DOHH2 (cell line): Measurements from ENCODE around the gene TGFBR3.

ENCODE experiments used
- H3F3A ChIP-seq: fragments of 200-600 bp; sonication (generic), shearing (Covaris generic); 2 replicates; pipeline ENCODE4 v1.6.0; 2016; ENCODE audit warnings: antibody characterized with exemption, mild to moderate bottlenecking; ENCODE audit not compliant: control insufficient read depth, insufficient read depth
- H3K27ac ChIP-seq: fragments of 200-600 bp; sonication (generic); 2 replicates; pipeline ENCODE4 v1.5.1; 2014; ENCODE audit warnings: low read depth, mild to moderate bottlenecking, low read length, moderate library complexity
- H3K27me3 ChIP-seq: fragments of 200-600 bp; sonication (generic); 2 replicates; pipeline ENCODE4 v1.6.1; 2014; ENCODE audit warnings: mild to moderate bottlenecking, low read length, mixed read lengths; ENCODE audit not compliant: control insufficient read depth
- H3K36me3 ChIP-seq: fragments of 200-600 bp; sonication (generic); 2 replicates; pipeline ENCODE4 v1.6.1; 2014; ENCODE audit warnings: mild to moderate bottlenecking, low read length, moderate library complexity, mixed read lengths; ENCODE audit not compliant: control insufficient read depth
- H3K4me1 ChIP-seq: fragments of 200-600 bp; sonication (generic); 2 replicates; pipeline ENCODE4 v1.6.1; 2014; ENCODE audit warnings: mild to moderate bottlenecking, low read length, mixed read lengths; ENCODE audit not compliant: control insufficient read depth
- H3K4me2 ChIP-seq: fragments of 200-600 bp; sonication (generic); 2 replicates; pipeline ENCODE4 v1.6.0; 2014; ENCODE audit warnings: mild to moderate bottlenecking, low read length, moderate library complexity
- H3K4me3 ChIP-seq: fragments of 200-600 bp; sonication (generic); 2 replicates; pipeline ENCODE4 v1.5.1; 2014; ENCODE audit warnings: mild to moderate bottlenecking, low read length, mixed read lengths
- H3K79me2 ChIP-seq: fragments of 200-600 bp; sonication (generic); 2 replicates; pipeline ENCODE4 v1.6.1; 2014; ENCODE audit warnings: mild to moderate bottlenecking, low read length, mixed read lengths; ENCODE audit not compliant: control insufficient read depth
- H3K9me2 ChIP-seq: fragments of 200-600 bp; sonication (generic); replicated peaks from 2 replicates; pipeline ENCODE4 v1.6.1; 2014; ENCODE audit warnings: mild to moderate bottlenecking, low read length, mixed read lengths; ENCODE audit not compliant: control insufficient read depth
- H3K9me3 ChIP-seq: fragments of 200-600 bp; sonication (generic); 2 replicates; pipeline ENCODE4 v1.6.1; 2014; ENCODE audit warnings: antibody characterized with exemption, low read length, mixed read lengths; ENCODE audit not compliant: control insufficient read depth, insufficient read depth
- H4K20me1 ChIP-seq: fragments of 200-600 bp; sonication (generic); 2 replicates; pipeline ENCODE4 v1.6.0; 2014; ENCODE audit warnings: low read depth, mild to moderate bottlenecking, antibody characterized with exemption, low read length, moderate library complexity; ENCODE audit not compliant: control insufficient read depth, insufficient read depth
- CTCF ChIP-seq: fragments of 200-600 bp; sonication (generic); IDR thresholded peaks from one replicate; pipeline ENCODE4 v1.5.1; 2014; ENCODE audit warnings: antibody characterized with exemption, mild to moderate bottlenecking, low read depth, low read length; ENCODE audit not compliant: poor library complexity, severe bottlenecking
- EZH2phosphoT487 ChIP-seq: fragments of 200-600 bp; sonication (generic); IDR thresholded peaks from 2 replicates; pipeline ENCODE4 v1.6.1; 2017; ENCODE audit warnings: borderline replicate concordance, mild to moderate bottlenecking, antibody characterized with exemption, low read length, moderate library complexity, mixed read lengths

The TGFBR3 gene

GRCh38 chr1:91857557-91858239 is 28.3 kb downstream of the TGFBR3 start:
- no peaks in the 10 kb centered on the region for H3F3A ChIP-seq
- no peak for TF ChIP-seq CTCF
- TF ChIP-seq EZH2phosphoT487: no peak

DNA sequence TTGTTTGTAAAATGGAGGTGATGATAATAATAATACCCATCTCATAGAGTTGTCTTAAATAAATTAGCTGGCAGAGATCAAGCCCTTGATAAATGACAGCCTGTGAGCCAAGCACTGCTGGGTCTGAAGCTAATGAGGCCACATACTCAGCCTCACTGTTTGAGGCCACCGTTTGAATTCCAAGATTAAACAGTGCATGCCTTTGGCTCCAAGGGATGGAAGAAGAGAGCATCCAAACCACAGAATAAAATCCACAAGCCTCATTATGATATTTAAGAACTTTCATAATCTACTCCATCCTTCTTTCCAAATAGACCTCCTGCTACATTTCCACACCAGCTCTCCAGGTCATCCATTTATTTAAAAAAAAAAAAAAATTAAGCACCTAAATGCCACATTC is 29.0 kb downstream of the TGFBR3 start:
- no peaks in the 10 kb centered on the region for H3F3A ChIP-seq
- no peaks in the 10 kb centered on the region for H3K27me3 ChIP-seq
- no peak overlapping the region for H3K4me3 ChIP-seq
- no peaks in the 10 kb centered on the region for H3K4me1 ChIP-seq
- no peak overlapping the region for H3K4me2 ChIP-seq
- H3K79me2 ChIP-seq: no peaks in the 10 kb centered on the region
- H3K27ac ChIP-seq: no peak overlapping the region
- no peaks in the 10 kb centered on the region for H4K20me1 ChIP-seq
- no peaks in the 10 kb centered on the region for H3K9me3 ChIP-seq
- no peaks in the 10 kb centered on the region for H3K9me2 ChIP-seq
- no peaks in the 10 kb centered on the region for H3K36me3 ChIP-seq
- no peak for TF ChIP-seq CTCF

More at GRCh38 chr1:91857557-91858239, 28.3 kb downstream of the TGFBR3 start:
- Histone ChIP-seq H3K36me3 (no peaks in the 10 kb centered on the region), H4K20me1 (no peaks in the 10 kb centered on the region), H3K4me3 (no peak overlapping the region), H3K27me3 (no peaks in the 10 kb centered on the region), H3K27ac (no peak overlapping the region), H3K9me2 (no peaks in the 10 kb centered on the region), H3K79me2 (no peaks in the 10 kb centered on the region), H3K9me3 (no peaks in the 10 kb centered on the region), H3K4me1 (no peaks in the 10 kb centered on the region), H3K4me2 (no peak overlapping the region)

GRCh38 chr1:91854852-91855534 is 31.0 kb downstream of the TGFBR3 start:
- Histone ChIP-seq H3K36me3 (no peaks in the 10 kb centered on the region), H3K27me3 (no peaks in the 10 kb centered on the region), H3K79me2 (no peaks in the 10 kb centered on the region), H3K4me1 (no peaks in the 10 kb centered on the region), H3F3A (no peaks in the 10 kb centered on the region), H3K4me3 (no peak overlapping the region), H3K4me2 (no peak overlapping the region), H3K9me3 (no peaks in the 10 kb centered on the region), H4K20me1 (no peaks in the 10 kb centered on the region), H3K27ac (no peak overlapping the region), H3K9me2 (no peaks in the 10 kb centered on the region)
- no peak for TF ChIP-seq CTCF
- no peak for TF ChIP-seq EZH2phosphoT487
